ENCODE data around the gene ZSWIM2.
"Not testable (repeated sequence)": the region's sequence is repeated elsewhere in the genome, so short reads cannot be mapped to it uniquely, and the experiment has no call there.

Gene ZSWIM2, protein sequence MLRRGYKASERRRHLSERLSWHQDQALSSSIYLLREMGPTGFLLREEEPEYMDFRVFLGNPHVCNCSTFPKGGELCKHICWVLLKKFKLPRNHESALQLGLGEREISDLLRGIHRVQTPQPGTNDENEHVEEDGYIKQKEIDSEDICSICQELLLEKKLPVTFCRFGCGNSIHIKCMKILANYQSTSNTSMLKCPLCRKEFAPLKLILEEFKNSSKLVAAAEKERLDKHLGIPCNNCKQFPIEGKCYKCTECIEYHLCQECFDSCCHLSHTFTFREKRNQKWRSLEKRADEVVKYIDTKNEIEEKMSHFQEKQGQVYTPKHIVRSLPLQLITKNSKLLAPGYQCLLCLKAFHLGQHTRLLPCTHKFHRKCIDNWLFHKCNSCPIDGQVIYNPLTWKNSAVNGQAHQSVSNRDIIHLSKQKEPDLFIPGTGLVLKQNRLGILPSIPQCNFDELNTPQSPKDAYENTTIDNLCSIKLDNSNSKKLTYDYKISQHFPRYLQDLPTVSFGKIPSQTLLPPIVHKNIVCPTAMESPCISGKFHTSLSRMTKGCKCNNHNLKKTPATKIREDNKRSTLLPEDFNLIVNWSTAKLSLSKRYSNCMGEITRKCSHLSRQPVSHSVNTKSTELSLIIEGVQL

DNA sequence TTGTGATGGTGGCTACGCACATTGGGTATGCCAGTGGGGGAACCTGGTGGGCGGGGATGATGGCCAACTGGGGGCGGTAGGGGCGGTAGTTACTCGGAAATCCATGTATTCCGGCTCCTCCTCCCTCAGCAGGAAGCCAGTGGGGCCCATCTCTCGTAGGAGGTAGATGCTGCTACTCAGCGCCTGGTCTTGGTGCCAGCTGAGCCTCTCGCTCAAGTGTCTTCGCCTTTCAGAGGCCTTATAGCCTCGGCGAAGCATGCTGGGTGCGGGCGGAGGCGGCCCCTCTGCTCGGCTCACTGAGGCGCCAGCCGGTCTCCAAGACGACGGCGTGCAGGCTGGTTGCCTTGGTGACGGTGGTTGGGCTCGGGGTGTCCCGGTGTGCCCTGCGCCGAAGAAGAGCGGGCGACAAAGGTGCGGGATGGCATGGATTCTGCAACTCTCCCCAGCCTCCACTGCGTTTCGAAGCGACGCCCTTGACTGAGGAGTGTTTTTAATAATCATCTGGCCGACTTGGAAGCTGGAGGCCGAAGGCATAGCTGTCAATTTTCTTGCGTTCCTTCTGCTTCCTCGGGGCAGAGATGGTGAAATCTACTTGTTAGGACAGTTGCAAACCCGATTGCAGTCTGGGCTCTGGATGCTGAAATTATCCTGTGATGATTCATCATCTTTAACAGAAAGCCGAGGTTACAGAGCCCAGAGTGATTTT is at the start of gene ZSWIM2:
TSS of gene ZSWIM2 (minus strand) at position 298 of the 706 bp plus-strand sequence. CDS start at position 258, 40 bp downstream.
- DNase-seq, result no peak

DNA sequence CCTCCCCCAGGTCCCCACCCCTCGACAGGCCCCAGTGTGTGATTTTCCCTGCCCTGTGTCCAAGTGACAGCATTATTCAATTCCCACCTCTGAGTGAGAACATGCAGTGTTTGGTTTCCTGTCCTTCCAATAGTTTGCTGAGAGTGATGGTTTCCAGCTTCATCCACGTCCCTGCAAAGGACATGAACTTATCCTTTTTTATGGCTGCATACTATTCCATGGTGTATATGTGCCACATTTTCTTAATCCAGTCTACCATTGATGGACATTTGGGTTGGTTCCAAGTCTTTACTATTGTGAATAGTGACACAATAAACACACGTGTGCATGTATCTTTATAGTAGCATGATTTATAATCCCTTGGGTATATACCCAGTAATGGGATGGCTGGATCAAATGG is 47.2 kb upstream of the ZSWIM2 start:
- DNase-seq, result not testable (repeated sequence)

DNA sequence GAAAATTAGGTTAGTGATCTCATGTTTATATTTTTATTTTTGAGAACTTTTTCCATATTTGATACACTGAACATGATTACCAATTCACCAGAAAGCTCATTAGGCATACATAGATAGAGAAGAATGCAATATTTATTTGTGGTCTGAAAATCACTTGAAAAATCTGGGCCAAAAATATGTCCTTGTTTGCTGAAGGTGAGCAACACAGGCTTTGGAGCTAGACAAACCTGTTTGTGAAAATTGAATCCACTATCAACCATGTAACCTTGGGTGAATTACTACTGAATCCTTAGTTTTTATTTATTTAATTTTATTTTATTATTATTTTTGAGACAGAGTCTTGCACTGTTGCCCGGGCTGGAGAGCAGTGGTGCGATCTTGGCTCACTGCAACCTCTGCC is 46.5 kb upstream of the ZSWIM2 start:
- no peak for DNase-seq

DNA sequence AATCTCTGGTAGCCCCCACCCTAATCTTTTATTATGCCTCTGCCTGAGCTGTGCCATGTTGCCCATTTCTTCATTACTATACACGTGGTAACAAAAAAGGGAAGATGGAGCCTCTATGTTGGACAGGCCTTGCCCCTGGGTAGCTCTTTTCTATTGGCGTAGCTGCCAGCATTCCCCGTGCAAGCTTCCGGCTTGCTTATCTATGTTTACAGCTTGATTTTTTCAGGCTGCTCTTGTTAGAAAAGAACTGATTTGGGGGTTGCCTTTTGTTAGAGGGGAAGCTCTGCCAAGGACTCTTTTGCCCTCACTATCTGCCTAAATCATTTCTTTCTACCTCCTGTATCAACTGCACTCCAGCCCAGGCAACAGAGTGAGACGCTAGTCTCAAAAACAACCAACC is 45.5 kb upstream of the ZSWIM2 start:
- no peak for DNase-seq

DNA sequence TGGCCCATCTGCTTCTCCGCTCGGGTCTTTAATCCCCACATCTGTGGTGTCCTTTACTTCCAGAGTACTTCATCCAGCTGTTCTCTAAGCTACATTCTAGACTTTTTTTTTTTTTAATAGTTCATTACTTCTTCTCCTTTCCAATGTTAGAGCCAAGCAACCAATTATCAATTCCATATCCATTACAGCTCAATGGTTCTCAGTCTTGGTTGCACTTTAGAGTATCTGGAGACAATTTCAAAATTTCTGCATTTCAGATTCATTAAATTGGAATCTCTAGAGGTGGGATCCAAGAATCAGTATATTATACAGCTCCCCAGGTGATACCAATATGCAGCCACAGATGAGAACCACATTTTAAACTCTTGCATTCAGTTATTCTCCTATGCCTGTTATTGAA is 43.9 kb upstream of the ZSWIM2 start:
- no peak for DNase-seq

DNA sequence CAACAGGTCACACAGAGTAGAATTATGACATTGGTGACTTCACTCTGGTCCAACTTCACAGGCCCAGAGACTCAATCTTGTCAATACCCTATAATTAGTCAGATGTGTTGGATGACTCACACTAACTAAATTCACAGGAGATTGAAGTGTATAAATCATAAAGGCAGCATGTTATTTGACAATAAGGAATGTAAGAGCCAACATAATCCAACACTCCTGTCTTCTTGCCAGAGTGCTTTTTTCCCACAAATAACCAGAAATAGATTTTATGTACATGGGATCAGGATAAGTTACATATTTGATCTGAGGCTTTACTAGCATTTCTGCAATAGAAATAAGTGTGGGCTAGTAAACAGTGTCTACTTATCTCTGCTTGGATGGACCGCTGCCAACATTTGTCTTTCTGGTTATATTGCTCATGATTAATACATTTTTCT is 42.2 kb upstream of the ZSWIM2 start:
- no peak for DNase-seq

DNA sequence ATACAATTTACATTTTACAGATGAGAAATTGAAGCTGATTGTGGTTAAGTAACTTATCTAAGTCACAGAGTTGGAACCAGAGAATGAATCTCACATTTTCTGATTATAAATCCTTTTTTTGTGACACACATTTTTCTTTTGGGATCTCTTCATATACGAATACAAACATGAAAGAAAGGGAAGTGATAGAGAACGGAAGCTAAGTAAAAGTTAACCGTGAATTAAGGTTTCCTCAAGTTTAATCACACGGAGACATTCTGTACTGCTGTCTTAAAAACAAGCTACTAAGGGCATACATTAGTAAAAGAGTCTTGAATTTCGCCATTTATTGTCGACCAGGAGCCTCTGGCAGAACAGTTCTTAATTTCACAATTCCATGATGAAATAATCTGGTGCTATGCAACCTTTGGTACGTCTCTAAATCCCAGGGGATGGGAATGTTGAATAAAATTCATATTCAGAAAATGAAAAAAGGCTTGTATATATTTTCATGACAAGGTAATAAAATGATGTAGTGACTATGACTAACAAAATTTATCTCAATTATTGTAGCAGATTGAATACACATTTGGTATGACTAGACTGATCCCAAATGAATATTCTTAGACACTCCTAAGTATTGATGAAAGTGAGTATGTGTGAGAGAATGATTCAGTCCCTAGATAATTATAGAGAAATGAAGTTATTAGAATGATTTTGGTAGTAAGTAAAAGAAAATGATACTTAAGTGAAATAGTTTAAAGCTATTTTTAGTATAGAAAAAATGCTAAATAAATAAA is 40.3 kb upstream of the ZSWIM2 start:
- no peak for DNase-seq

DNA sequence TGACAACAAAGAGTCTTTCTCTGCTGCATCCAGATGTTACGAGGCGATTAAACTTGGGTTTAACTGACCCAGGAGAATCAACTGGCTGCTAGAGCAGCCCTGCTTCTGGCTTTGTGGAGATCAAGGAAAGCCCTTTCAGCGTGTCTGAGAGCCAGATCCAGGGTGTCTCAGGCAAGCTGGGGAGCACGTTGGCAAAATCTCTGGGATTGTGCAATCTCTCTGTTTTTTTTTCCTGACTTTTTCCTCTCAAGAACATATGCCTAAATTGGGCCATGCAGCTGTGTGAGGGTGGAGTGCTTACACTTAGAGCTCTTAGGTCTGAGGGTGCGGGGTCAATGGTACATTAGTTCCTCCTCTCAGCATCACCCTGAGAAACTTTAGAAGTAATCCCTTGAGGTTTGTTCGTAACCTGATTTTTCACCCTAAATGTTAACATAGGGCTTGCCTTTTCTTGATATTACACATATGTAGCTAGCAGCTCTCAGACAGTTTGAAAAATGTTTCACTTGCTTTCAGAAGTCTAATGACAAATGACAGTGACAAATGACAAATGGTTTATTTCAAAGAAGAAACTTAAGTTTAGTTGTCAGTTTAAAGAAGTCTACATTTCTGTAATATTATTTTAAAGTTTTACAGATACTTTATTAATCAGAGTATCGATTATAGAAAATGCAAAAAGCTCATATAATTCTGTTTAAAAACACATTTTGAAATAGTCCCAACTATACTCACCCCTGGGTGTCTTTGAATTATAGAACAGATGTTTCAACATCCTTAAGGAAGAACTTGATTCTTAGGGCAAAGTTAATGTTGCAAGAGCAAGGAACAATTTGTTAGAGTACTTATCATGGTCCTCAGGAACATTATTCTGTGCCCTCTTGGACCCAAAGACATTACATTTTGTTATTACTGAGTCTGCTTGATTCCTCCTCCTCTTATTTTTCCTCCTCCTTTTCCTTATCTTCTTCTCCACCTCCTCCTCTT is 38.4 kb upstream of the ZSWIM2 start:
- DNase-seq, result no peak

DNA sequence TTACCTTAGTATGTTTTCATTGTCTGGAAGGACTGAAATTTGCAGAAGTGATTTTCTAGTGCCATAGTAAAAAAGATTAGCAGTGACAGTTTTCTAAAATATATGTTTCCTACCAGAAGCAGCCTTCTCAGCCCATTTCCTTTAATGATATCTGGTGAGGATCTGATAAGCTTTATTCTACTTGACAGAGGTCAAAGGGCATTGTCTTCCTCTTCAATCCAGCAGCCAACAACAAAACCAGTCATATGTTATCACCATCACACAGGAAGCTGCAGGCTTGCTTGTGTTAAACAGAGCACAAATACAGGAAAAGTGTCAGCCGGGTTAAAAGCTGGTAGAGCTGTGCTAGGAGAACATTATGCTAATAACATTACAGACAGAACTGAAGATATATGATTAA is 35.6 kb upstream of the ZSWIM2 start:
- DNase-seq, result no peak

DNA sequence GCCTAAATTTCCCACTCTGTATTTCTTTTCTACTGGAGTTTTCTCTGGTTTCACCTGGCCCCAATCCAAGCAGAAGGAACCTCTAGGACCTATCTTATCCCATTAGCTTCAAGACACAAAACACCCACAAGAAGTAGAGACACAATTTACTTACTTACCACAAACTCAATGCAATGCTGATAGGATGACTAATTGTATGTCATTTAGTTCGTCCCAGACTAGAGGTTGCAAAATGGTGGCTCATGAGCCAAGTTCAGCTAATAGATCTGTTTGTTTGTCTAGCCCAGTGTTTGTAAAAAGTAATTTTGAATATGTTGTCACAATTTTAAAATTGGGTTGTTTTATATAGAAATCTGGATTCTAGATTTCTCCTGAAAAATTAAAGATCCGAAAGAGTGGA is 34.7 kb upstream of the ZSWIM2 start:
- DNase-seq, result no peak

DNA sequence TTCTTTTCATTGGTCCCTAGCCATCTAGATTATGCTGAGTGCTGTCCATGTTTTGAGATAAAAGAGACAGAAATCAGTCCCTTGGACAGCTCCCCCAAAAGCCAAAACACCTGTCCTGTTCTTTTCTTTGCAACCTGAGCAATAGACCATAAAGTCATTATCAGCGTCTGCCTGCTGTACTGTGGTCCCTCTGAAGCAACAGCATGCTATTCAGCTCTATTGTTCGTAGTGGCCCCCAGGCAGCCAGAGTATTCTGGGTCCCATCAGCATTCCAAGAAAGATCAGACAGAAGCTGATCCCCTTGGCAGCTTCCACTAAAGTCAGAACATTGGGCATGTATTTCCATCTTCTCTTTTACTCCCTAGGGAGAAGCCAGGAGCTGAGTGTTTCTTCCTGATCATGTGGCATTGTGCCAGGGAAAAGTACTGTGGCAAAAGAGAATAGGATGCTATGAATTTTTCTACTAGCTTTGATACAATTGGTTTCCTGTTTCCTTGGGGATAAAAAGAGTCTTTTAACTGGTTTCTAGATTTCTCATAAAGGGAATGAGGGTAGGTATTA is 33.6 kb upstream of the ZSWIM2 start:
- DNase-seq, result no peak

DNA sequence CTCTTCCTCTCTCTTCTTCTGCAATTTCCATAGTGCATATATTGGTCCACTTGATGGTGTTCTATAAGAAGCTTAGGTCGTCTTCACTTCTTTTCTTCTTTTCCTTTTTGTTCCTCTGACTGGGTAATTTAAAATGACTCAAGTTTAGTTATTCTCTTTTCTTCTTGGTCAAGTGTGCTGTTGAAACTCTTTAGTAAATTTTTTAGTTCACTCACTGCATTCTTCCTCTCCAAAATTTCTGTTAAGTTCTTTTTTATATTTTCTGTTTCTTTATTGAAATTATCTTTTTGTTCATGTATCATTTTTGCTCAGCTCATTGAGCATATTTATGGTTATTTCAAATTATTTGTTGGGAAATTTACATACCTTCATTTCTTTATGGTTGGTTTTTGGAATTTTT is 32.7 kb upstream of the ZSWIM2 start:
- no peak for DNase-seq

DNA sequence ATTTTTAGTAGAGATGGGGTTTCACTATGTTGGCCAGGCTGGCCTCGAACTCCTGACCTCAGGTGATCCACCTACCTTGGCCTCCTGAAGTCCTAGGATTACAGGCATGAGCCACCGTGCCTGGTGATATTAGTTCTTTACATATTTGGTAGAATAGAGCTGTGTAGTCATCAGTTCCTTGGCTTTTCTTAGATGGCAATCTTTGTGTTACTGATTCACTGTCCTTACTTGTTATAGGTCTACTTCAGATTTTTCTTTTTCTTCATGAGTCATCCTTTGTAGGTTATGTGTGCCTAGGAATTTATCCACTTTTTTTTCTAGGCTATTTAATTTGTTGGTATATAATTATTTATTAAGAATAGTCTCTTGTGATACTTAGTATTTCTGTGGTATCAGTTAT is 30.3 kb upstream of the ZSWIM2 start:
- no peak for DNase-seq

DNA sequence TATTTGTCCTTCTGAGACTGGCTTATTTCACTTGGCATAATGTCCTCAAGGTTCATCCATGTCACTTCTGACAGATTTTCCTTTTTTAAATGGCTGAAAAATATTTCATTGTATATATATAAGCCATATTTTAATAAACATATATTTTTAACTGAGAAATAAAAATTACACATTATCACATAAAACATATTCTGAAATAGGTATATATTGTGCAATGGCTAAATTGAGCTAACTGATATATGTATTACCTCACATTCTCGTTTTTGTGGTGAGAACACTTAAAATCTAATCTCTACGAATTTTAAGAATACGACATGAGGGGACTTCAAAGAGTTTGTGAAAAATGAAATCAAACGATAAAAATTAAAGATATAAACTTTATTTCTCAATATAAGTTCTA is 25.7 kb upstream of the ZSWIM2 start:
- no peak for DNase-seq

DNA sequence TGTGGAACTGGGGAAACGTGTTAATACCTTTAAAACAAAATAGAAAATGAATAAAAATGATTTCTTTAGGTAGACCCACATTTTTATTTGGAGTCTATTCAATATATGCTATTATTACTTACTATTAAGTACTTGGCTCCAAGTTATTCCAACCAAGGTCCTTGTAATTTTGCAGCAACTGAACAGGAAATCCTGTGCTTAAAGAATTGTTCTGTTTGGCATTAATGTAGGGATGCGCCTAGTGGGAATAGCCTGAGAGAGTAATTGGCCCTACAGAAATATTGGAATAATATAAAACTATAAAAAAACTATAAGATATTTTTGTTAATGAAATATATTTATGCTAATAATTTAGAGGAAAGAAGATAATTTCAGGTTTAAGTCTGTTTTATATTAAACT is 22.9 kb upstream of the ZSWIM2 start:
- no peak for DNase-seq

DNA sequence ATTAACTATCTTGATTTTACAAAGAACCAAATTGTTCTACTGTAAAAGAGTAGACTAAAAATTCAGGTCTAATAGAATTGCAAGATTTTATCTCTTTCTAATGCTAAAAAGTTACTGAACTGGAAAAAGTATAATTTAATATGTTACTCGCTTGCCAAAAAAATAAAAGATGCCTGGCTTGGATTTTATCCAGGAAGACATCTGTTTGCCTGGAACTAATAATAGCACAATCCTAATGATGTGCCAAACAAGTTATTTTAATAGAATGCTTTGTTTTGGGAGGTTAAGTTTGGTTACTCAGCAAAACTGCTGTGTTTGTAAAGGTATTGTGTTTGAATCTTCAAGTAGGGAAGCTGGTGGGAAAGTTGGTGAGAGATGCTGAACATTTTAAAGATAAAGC is 19.4 kb upstream of the ZSWIM2 start:
- DNase-seq, result no peak

DNA sequence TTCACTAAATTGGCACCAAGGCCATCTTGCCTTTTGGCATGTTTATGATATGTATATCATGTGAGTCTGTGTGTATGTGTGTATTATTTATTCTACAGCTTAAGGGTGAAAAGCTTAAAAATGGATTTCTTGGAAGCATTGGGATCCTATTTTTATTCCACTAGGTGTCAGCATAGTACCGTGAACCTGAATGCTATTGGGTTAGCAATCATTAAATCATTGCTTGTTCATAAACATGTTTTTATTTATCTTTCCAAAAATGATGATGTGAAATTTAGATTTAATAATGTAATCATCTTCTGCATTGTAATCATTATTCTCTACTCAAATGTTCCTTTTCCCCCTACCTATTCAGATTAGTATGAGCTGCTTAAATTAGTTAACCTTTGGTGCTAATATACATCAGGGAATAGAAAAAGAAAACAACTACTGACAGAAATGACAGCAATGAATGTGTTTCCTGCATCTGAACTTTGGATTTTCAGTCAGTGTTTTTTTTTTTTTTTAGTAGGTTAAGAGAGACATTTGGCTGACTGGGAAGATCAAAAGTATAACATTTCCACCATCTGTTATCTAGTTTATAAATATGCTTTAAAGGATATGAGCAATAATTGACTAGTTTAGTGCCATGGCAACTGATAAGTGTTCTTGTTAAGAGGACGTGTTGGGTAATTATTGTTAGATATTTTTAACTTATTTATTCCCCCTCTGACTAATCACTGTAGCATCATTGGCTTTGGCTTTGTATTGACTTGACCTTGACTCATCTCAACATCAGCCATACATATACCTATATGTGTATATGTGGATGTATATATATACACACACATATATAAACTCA is 14.1 kb upstream of the ZSWIM2 start:
- DNase-seq, result no peak

DNA sequence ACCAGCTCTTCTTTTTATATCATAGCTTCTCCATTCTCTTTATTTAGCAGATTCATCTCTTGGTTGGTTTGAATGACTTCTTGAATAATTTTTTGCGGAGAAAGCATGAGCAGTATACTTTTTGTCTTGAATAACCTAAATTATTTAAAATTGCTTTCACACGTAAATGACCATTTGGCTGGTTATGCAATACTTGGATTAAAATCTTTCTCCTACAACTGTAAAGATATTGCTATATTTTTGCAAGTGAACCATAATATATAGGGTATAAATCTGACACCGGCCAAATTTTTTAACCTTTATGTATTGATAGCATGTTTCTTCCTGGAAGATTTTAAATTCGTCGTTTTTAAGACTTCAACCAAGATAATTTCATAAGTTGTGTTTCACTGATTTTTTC is 6.2 kb upstream of the ZSWIM2 start:
- no peak for DNase-seq

DNA sequence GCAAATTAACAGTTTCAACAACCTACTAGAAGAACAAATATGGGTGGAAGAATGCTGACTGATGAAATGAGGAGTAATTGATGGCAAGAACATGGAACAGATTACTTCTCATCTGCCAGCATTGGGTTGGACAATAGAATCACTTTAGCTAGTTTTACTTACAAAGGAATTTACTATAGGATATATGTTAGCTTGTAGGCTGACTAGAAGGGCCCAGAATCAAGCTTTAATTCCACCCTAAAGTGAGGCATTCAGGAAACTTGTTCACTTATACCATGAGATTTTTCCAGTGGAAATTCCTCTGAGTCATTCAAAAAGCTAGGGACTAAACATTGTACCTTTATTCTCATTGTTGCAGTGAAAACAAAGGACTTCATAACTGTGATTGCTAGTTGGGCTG is 5.0 kb upstream of the ZSWIM2 start:
- no peak for DNase-seq

DNA sequence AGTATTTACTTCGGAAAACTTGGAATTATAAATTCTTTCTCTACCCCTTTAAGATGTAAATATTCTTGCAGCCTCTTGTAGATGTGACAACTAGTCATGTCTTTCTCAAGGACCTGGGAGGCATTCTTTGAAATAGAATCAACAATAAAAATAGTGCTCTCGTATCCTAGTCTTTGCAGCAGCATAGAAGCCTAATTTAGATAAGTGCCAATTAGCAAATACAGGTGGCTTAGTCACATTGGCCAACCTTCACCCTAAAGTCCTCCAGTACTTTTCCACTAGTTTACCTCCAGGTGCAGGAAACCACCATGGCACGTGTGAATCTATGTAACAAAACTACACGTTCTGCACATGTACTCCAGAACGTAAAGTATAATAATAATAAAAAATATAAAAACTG is 3.5 kb upstream of the ZSWIM2 start:
- no peak for DNase-seq

DNA sequence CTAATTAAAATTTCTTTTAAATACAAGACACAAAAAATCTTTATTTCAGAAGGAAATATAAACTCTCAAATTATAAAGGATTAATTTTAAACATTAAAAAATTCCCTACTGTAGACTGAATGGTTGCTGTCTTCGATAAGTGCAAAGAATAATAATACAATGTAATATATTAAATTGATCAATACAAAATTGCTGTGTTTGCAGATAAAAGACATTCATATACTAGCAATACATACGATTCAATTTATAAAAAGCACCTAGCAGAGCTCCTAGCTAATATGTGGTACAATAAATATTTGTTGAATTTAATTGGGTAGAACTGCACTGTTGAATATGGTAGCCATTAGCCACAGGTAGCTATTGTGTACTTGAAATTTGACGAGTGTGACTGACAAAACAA is 6.6 kb downstream of the ZSWIM2 start:
- DNase-seq, result no peak
